GM12878 (cell line): ENCODE results near the gene GPSM3. TPM values are rescaled to one million over a fixed set of nuclear protein-coding genes. Genes with fewer than 3 reads are reported as not detected.

ENCODE experiments used
- ATAC-seq: fragments of 200-7000 bp; cut with Tn5 transposase; 3 replicates; pipeline ENCODE4 v1.9.1; 2020; ENCODE audit warnings: mild to moderate bottlenecking, moderate library complexity
- BruUV-seq: library from RNA; stranded (reverse); fragments of 400-500 nt; replicated peaks from 2 replicates; lab custom pipeline; 2021; lab: Mats Ljungman, UMichigan
- CTCF ChIA-PET: fragments of 300-600 bp; sonication (Branson Sonifier 250); formaldehyde crosslinking; extraction: SDS; loops from one replicate; lab custom pipeline; 2021; ENCODE audit warnings: inconsistent platforms; lab: Yijun Ruan, JAX
- POLR2A ChIA-PET: fragments of 350-600 bp; formaldehyde crosslinking; extraction: SDS; loops from one replicate; lab custom pipeline; 2021; ENCODE audit warnings: inconsistent platforms; lab: Charles Lee
- RAD21 ChIA-PET: fragments of 300-600 bp; sonication (Branson Sonifier 250); formaldehyde crosslinking; loops from one replicate; lab custom pipeline; 2023; ENCODE audit warnings: antibody characterized with exemption; ENCODE audit not compliant: unreplicated experiment; lab: Charles Lee
- SMC1A ChIA-PET: fragments of 300-600 bp; sonication (Branson Sonifier 250); formaldehyde crosslinking; loops from one replicate; lab custom pipeline; 2023; ENCODE audit not compliant: unreplicated experiment, uncharacterized antibody; lab: Charles Lee
- DNase-seq: peaks from one replicate; pipeline ENCODE4 v3.0.0-alpha.2; 2011; ENCODE audit warnings: low read depth, low spot score
- FAIRE-seq: peaks from 3 replicates; lab custom pipeline; 2011; peaks lifted over from hg19 to GRCh38; lab: Jason Lieb, UNC
- H2AFZ ChIP-seq: 2 replicates; pipeline ENCODE4 v1.6.0; 2011; ENCODE audit warnings: low read depth, low read length, control low read depth; ENCODE audit not compliant: control insufficient read depth
- H3K27ac ChIP-seq: 2 replicates; pipeline ENCODE4 v1.5.1; 2011; ENCODE audit warnings: control low read depth; ENCODE audit not compliant: control insufficient read depth, insufficient read depth
- H3K27me3 ChIP-seq, 2 experiments: replicated peaks in 1 of 2; 2 replicates each; pipeline versions ENCODE4 v1.6.0 to v1.6.1; 2011; ENCODE audit warnings: low read length in 1 of 2; ENCODE audit not compliant: control insufficient read depth in 2 of 2, insufficient read depth in 2 of 2
- H3K36me3 ChIP-seq, 2 experiments: 2 replicates each; pipeline ENCODE4 v1.5.1; 2011; ENCODE audit warnings: low read length in 1 of 2; ENCODE audit not compliant: control insufficient read depth in 2 of 2, insufficient read depth in 2 of 2
- H3K4me1 ChIP-seq: 2 replicates; pipeline ENCODE4 v1.6.1; 2011; ENCODE audit warnings: mild to moderate bottlenecking, low read length, moderate library complexity, mixed read lengths; ENCODE audit not compliant: control insufficient read depth, insufficient read depth
- H3K4me2 ChIP-seq: 2 replicates; pipeline ENCODE4 v1.6.0; 2011; ENCODE audit warnings: control low read depth; ENCODE audit not compliant: control insufficient read depth, insufficient read depth
- H3K4me3 ChIP-seq: fragments of 200-600 bp; sonication (generic); 2 replicates; pipeline ENCODE4 v1.5.1; 2016
- H3K79me2 ChIP-seq: 2 replicates; pipeline ENCODE4 v1.6.0; 2011; ENCODE audit warnings: low read length; ENCODE audit not compliant: control insufficient read depth, insufficient read depth
- H3K9ac ChIP-seq: 2 replicates; pipeline ENCODE4 v1.8.0; 2011; ENCODE audit warnings: low read length, control low read depth, mixed read lengths; ENCODE audit not compliant: control insufficient read depth, insufficient read depth
- H3K9me3 ChIP-seq: replicated peaks from 3 replicates; pipeline ENCODE4 v1.5.1; 2011; ENCODE audit warnings: mild to moderate bottlenecking, low read length; ENCODE audit not compliant: control insufficient read depth, insufficient read depth
- H4K20me1 ChIP-seq: 2 replicates; pipeline ENCODE4 v1.6.0; 2011; ENCODE audit not compliant: control insufficient read depth, insufficient read depth
- SMC3 ChIP-seq: IDR thresholded peaks from 2 replicates; pipeline ENCODE4 v1.6.1; 2011; ENCODE audit warnings: low read length, improper control_type of control experiment, borderline replicate concordance
- ZNF687 ChIP-seq: fragments of 450-650 bp; IDR thresholded peaks from 2 replicates; pipeline ENCODE4 v1.6.1; 2017; ENCODE audit warnings: mild to moderate bottlenecking, moderate library complexity
- WGBS: methylation state at CpG from one replicate; pipeline ENCODE4 v1.1.6; 2016; ENCODE audit warnings: low lambda C conversion rate; ENCODE audit not compliant: insufficient replicate concordance, insufficient coverage; ENCODE audit errors: missing lambda C conversion rate; 5-methylcytosine and 5-hydroxymethylcytosine counted together
- in situ Hi-C: fragments of 300-500 bp; cut with MboI; formaldehyde crosslinking; loops from 9 replicates; pipeline ENCODE4 v1.14.3; 2018; ENCODE audit warnings: mixed read lengths
- intact Hi-C: fragments of 100-400 bp; cut with micrococcal nuclease; formaldehyde crosslinking; loops from one replicate; pipeline ENCODE4 v1.14.2; 2022; ENCODE audit not compliant: unreplicated experiment
- polyA plus RNA-seq, 11 experiments: library from polyadenylated mRNA; depleted of rRNA in 4 of 11; unstranded in 6 of 11; stranded (reverse) in 5 of 11; fragments of >200 nt; fragmentation: Nextera tagmentation in 4 of 11; fragmentation: Illumina TruSeq in 1 of 11; extraction: Ambion mirVana in 4 of 11; extraction: Trizol in 1 of 11; gene quantifications; 1 replicate in 1 of 11; 2 replicates in 10 of 11; pipeline versions ENCODE4 v1.2.1 to v1.2.3, GENCODE V29; 2011 to 2016; ENCODE audit warnings: inconsistent platforms in 2 of 11, missing spikeins in 2 of 11, low read depth in 1 of 11
- total RNA-seq, 4 experiments: library from RNA; depleted of rRNA in 3 of 4; stranded (reverse); fragments of >200 nt in 3 of 4; fragmentation: Illumina TruSeq in 1 of 4; extraction: Trizol in 1 of 4; gene quantifications; 2 replicates each; pipeline versions ENCODE4 v1.2.1 to v1.2.3, GENCODE V29; 2013 to 2021

Gene GPSM3
- total and polyA plus RNA-seq, 10 of the 15 experiments (the other 5 are each of a cell fraction or from before 2014, with no cell fraction given), result 22.0 to 137 (median 113) TPM

DNA sequence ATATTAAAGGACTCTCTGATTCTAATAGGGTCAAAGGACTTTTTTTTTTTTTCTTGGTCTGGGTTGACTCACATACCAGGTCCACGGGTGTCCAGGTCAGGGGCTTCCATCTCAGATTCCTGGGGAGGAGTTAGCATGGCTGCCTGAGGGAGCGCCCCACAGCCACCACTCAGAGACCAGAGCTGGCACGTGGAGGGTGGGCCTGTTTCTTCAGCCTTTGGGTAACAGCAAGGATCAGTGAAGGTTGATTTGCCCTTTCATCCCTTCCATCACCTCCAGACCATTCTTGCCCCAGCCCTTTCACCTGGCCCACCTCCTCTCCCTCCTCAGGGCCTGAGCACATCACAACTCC, 5.9 kb upstream of the GPSM3 start:
- FAIRE-seq (no peak), ATAC-seq (no peak), DNase-seq (no peak)
- Histone ChIP-seq H3K27me3 (no peaks in the 10 kb centered on the region), H4K20me1 (no peaks in the 10 kb centered on the region), H3K27ac (no peak overlapping the region), H3K79me2 (peaks cover 7% of the 10 kb centered on the region), H3K4me1 (peaks cover 24% of the 10 kb centered on the region), H3K4me2 (no peak overlapping the region), H3K4me3 (no peak overlapping the region), H3K36me3 (no peaks in the 10 kb centered on the region), H2AFZ (no peak overlapping the region), H3K9ac (no peak overlapping the region), H3K9me3 (no peaks in the 10 kb centered on the region)
- TF ChIP-seq ZNF687 (no peak), SMC3 (no peak)
- intact Hi-C loops, result loop anchor here (5.0 kb wide), 1 partner anchor 39 kb away; no protein-coding TSS in a partner anchor
- SMC1A ChIA-PET, result no interaction called here
- BruUV-seq, result no TSS peak
- RAD21 ChIA-PET, result interaction anchor here (1.1 kb wide), 1 partner anchor 79 kb away, joined by 3 read pairs; no protein-coding TSS in a partner anchor
- in situ Hi-C loops, result no loop called here
- WGBS, result 67% methylated on average over 3 of the region's 3 CpGs
- CTCF ChIA-PET, result no interaction called here
- POLR2A ChIA-PET, result interaction anchor here (1.1 to 1.2 kb wide), 2 partner anchors 9 to 22 kb away, joined by 5 read pairs; partner anchors contain the start of gene AGPAT1
